H1 (cell line): ENCODE measurements around the gene CHST8. TPM values are rescaled to one million over a fixed set of nuclear protein-coding genes. Genes with fewer than 3 reads are reported as not detected.

Experiments used
- CTCF ChIA-PET: fragments of 300-600 bp; sonication (Branson Sonifier 250); formaldehyde crosslinking; loops from one replicate; lab custom pipeline; 2021; ENCODE audit not compliant: partially characterized antibody; lab: Charles Lee
- POLR2A ChIA-PET: fragments of 300-600 bp; sonication (Branson Sonifier 250); formaldehyde crosslinking; loops from one replicate; lab custom pipeline; 2021; ENCODE audit warnings: inconsistent platforms; ENCODE audit not compliant: partially characterized antibody; lab: Charles Lee
- DNase-seq, 2 experiments: peaks; one replicate each; pipeline versions ENCODE4 v3.0.0 to v3.0.0-alpha.2; 2010 to 2022; ENCODE audit warnings: low spot score in 2 of 2, low read depth in 1 of 2, mixed read lengths in 1 of 2
- FAIRE-seq: peaks from 2 replicates; lab custom pipeline; 2011; peaks lifted over from hg19 to GRCh38; lab: Jason Lieb, UNC
- H2AFZ ChIP-seq: 2 replicates; pipeline ENCODE4 v1.8.1; 2012; ENCODE audit warnings: low read length, inconsistent platforms
- H2AK5ac ChIP-seq: 2 replicates; pipeline ENCODE4 v1.6.1; 2013; ENCODE audit warnings: low read depth, low read length
- H2BK120ac ChIP-seq: replicated peaks from 2 replicates; pipeline ENCODE3; 2013; ENCODE audit warnings: low read depth, low read length, inconsistent platforms
- H2BK12ac ChIP-seq: 2 replicates; pipeline ENCODE4 v1.6.1; 2013; ENCODE audit warnings: low read depth, low read length
- H2BK15ac ChIP-seq: 2 replicates; pipeline ENCODE4 v1.6.1; 2013; ENCODE audit warnings: low read length
- H2BK20ac ChIP-seq: 2 replicates; pipeline ENCODE4 v1.6.1; 2013; ENCODE audit warnings: low read length
- H2BK5ac ChIP-seq: 2 replicates; pipeline ENCODE4 v1.6.1; 2013; ENCODE audit warnings: low read depth, low read length
- H3K14ac ChIP-seq: 2 replicates; pipeline ENCODE4 v1.6.1; 2013; ENCODE audit warnings: inconsistent platforms; ENCODE audit not compliant: insufficient read length
- H3K18ac ChIP-seq: 2 replicates; pipeline ENCODE4 v1.6.1; 2013; ENCODE audit warnings: low read length; ENCODE audit errors: extremely low read depth
- H3K23ac ChIP-seq: 2 replicates; pipeline ENCODE4 v1.6.1; 2013; ENCODE audit warnings: inconsistent platforms; ENCODE audit not compliant: insufficient read length
- H3K23me2 ChIP-seq: 2 replicates; pipeline ENCODE4 v1.6.1; 2013; ENCODE audit warnings: low read depth, low read length
- H3K27ac ChIP-seq: 2 replicates; pipeline ENCODE4 v1.6.1; 2011; ENCODE audit warnings: low read depth, low read length, inconsistent platforms
- H3K27me3 ChIP-seq, 4 experiments: replicated peaks in 1 of 4; 1 replicate in 1 of 4; 2 replicates in 3 of 4; pipeline versions ENCODE4 v1.6.1 to v1.8.1; 2011 to 2013; ENCODE audit warnings: low read length in 3 of 4, mild to moderate bottlenecking in 3 of 4, inconsistent platforms in 2 of 4, mixed read lengths in 2 of 4, moderate library complexity in 1 of 4; ENCODE audit not compliant: control insufficient read depth in 3 of 4, insufficient read depth in 3 of 4; ENCODE audit errors: extremely low read depth in 1 of 4
- H3K36me3 ChIP-seq, 4 experiments: 2 replicates each; pipeline versions ENCODE4 v1.6.1 to v1.8.1; 2011 to 2013; ENCODE audit warnings: mild to moderate bottlenecking in 4 of 4, low read length in 3 of 4, moderate library complexity in 2 of 4, control low read depth in 1 of 4, inconsistent platforms in 1 of 4; ENCODE audit not compliant: insufficient read depth in 4 of 4, control insufficient read depth in 2 of 4
- H3K4ac ChIP-seq: replicated peaks from 2 replicates; pipeline ENCODE3; 2013; ENCODE audit warnings: low read length, low read depth, mixed read lengths, inconsistent platforms; ENCODE audit not compliant: insufficient read length
- H3K4me1 ChIP-seq, 4 experiments: replicated peaks in 1 of 4; 1 replicate in 1 of 4; 2 replicates in 3 of 4; pipeline versions ENCODE4 v1.6.1 to v1.8.1; 2011 to 2013; ENCODE audit warnings: low read length in 3 of 4, inconsistent platforms in 2 of 4, mixed read lengths in 1 of 4; ENCODE audit not compliant: insufficient read depth in 4 of 4, control insufficient read depth in 3 of 4
- H3K4me2 ChIP-seq, 2 experiments: 2 replicates each; pipeline versions ENCODE4 v1.6.1 to v1.8.1; 2011 to 2013; ENCODE audit warnings: low read depth in 2 of 2, low read length in 2 of 2, control low read depth in 1 of 2, inconsistent platforms in 1 of 2, mild to moderate bottlenecking in 1 of 2; ENCODE audit not compliant: insufficient read depth in 1 of 2
- H3K4me3 ChIP-seq, 4 experiments: fragments of 200-600, 300-600 bp in 1 of 4; sonication (generic), shearing (Covaris generic), sonication (Bioruptor Twin) in 1 of 4; 2 replicates each; pipeline versions ENCODE4 v1.5.1 to v1.8.1; 2011 to 2016; ENCODE audit warnings: low read length in 4 of 4, low read depth in 3 of 4, control low read depth in 2 of 4, inconsistent platforms in 2 of 4, mild to moderate bottlenecking in 2 of 4, mixed read lengths in 1 of 4, moderate library complexity in 1 of 4; ENCODE audit not compliant: insufficient read depth in 2 of 4; ENCODE audit errors: extremely low read depth in 1 of 4
- H3K56ac ChIP-seq: replicated peaks from 2 replicates; pipeline ENCODE3; 2013; ENCODE audit warnings: low read depth, mild to moderate bottlenecking, mixed read lengths, low read length, inconsistent platforms; ENCODE audit not compliant: insufficient read length
- H3K79me1 ChIP-seq: 2 replicates; pipeline ENCODE4 v1.6.1; 2013; ENCODE audit warnings: low read depth, low read length, control low read depth
- H3K79me2 ChIP-seq, 2 experiments: 2 replicates each; pipeline versions ENCODE4 v1.6.1 to v1.8.1; 2012 to 2013; ENCODE audit warnings: low read length in 2 of 2, mild to moderate bottlenecking in 2 of 2, inconsistent platforms in 1 of 2; ENCODE audit not compliant: insufficient read depth in 2 of 2, control insufficient read depth in 1 of 2
- H3K9ac ChIP-seq, 4 experiments: replicated peaks in 1 of 4; 1 replicate in 1 of 4; 2 replicates in 3 of 4; pipeline versions ENCODE4 v1.6.1 to v1.8.1; 2011 to 2013; ENCODE audit warnings: low read depth in 3 of 4, low read length in 3 of 4, control low read depth in 2 of 4, mild to moderate bottlenecking in 2 of 4, moderate library complexity in 2 of 4, inconsistent platforms in 1 of 4; ENCODE audit errors: extremely low read depth in 1 of 4
- H3K9me3 ChIP-seq, 2 experiments: 2 replicates each; pipeline versions ENCODE4 v1.6.1 to v1.8.1; 2012 to 2013; ENCODE audit warnings: mild to moderate bottlenecking in 2 of 2, moderate library complexity in 2 of 2, control low read depth in 1 of 2, inconsistent platforms in 1 of 2, low read depth in 1 of 2, low read length in 1 of 2, mixed read lengths in 1 of 2; ENCODE audit not compliant: insufficient read depth in 2 of 2
- H4K20me1 ChIP-seq, 2 experiments: replicated peaks in 1 of 2; 2 replicates each; pipeline versions ENCODE3 to v1.8.1; 2011 to 2013; ENCODE audit warnings: inconsistent platforms in 2 of 2, low read length in 2 of 2, mild to moderate bottlenecking in 1 of 2; ENCODE audit not compliant: insufficient read depth in 2 of 2, control insufficient read depth in 1 of 2
- H4K5ac ChIP-seq: 2 replicates; pipeline ENCODE4 v1.6.1; 2013; ENCODE audit warnings: low read length, low read depth, mixed read lengths, inconsistent platforms; ENCODE audit not compliant: insufficient read length
- H4K8ac ChIP-seq: 2 replicates; pipeline ENCODE4 v1.8.0; 2013; ENCODE audit warnings: mild to moderate bottlenecking, moderate library complexity, low read length, inconsistent platforms; ENCODE audit not compliant: insufficient read depth; ENCODE audit errors: extremely low read depth
- H4K91ac ChIP-seq: replicated peaks from 2 replicates; pipeline ENCODE3; 2013; ENCODE audit warnings: low read length, mixed read lengths, inconsistent platforms; ENCODE audit not compliant: insufficient read length
- HDAC2 ChIP-seq, 2 experiments: fragments of 300-600 bp in 1 of 2; sonication (generic) in 1 of 2; IDR thresholded peaks; 2 replicates each; pipeline ENCODE4 v1.6.1; 2011 to 2012; ENCODE audit warnings: low read depth in 2 of 2, low read length in 2 of 2, mild to moderate bottlenecking in 2 of 2, moderate library complexity in 2 of 2, borderline replicate concordance in 1 of 2, inconsistent platforms in 1 of 2
- NRF1 ChIP-seq: IDR thresholded peaks from 2 replicates; pipeline ENCODE4 v1.6.1; 2011; ENCODE audit warnings: mild to moderate bottlenecking, low read depth, low read length, improper control_type of control experiment
- TCF12 ChIP-seq: IDR thresholded peaks from 2 replicates; pipeline ENCODE4 v1.6.1; 2011; ENCODE audit warnings: low read depth, mild to moderate bottlenecking, low read length
- WGBS, 2 experiments: shearing (Covaris generic) in 1 of 2; methylation state at CpG; one replicate each; pipeline versions ENCODE4 v1.1.6 to v1.1.7; 2013 to 2015; ENCODE audit warnings: low lambda C conversion rate in 2 of 2, mixed read lengths in 2 of 2, inconsistent platforms in 1 of 2, low coverage in 1 of 2, missing lambda C conversion rate in 1 of 2; ENCODE audit not compliant: insufficient replicate concordance in 2 of 2, insufficient coverage in 1 of 2, insufficient read length in 1 of 2; ENCODE audit errors: extremely low coverage in 1 of 2, missing lambda C conversion rate in 1 of 2; 5-methylcytosine and 5-hydroxymethylcytosine counted together
- polyA plus RNA-seq, 7 experiments: library from polyadenylated mRNA; depleted of rRNA in 3 of 7; stranded (reverse) in 5 of 7; unstranded in 2 of 7; fragments of >200 nt in 5 of 7; fragments of 200-250 nt in 2 of 7; gene quantifications; 1 replicate in 5 of 7; 2 replicates in 1 of 7; 4 replicates in 1 of 7; pipeline versions ENCODE4 v1.2.1 to v1.2.3, GENCODE V29; 2011 to 2013; ENCODE audit warnings: missing spikeins in 2 of 7, mixed read lengths in 2 of 7
- total RNA-seq: library from RNA; stranded (reverse); fragmentation: NEBNext Ultra II Directional; extraction: Animal tissue kit (Norgen Biotek cat#: 25700); gene quantifications from 2 replicates; pipeline ENCODE4 v1.2.1, GENCODE V29; 2021

CHST8 gene
- total and polyA plus RNA-seq, 2 of the 8 experiments (the other 6 are each of a cell fraction or from before 2014, with no cell fraction given) = 10.8 to 28.2 TPM

GRCh38 chr19:33789344-33789743, 167.6 kb downstream of the CHST8 start:
- 84% methylated on average over 5 of the region's 5 CpGs; no CpG with 5 or more reads in 1 of the 2 experiments for WGBS, 2 experiments
- peak overlapping the region; percentile 35 for H3K4ac ChIP-seq
- no peak for TF ChIP-seq TCF12
- no peak for TF ChIP-seq NRF1
- TF ChIP-seq HDAC2 (IDR thresholded peaks at IDR 0.05; ENCODE audit: borderline replicate concordance in 1 of 2, low read depth in 2 of 2, low read length in 2 of 2) = no peak

More at GRCh38 chr19:33789344-33789743, 167.6 kb downstream of the CHST8 start:
- Histone ChIP-seq H3K36me3 (no peaks in the 10 kb centered on the region), H3K27ac (no peak overlapping the region), H3K9me3 (no peaks in the 10 kb centered on the region), H3K79me2 (no peaks in the 10 kb centered on the region), H4K5ac (no peak overlapping the region), H3K4me2 (no peak overlapping the region), H3K9ac (no peak overlapping the region), H4K20me1 (no peaks in the 10 kb centered on the region), H2BK12ac (no peak overlapping the region), H2BK5ac (no peak overlapping the region), H2AK5ac (no peak overlapping the region; the same call in 1 of the 2 replicates), H4K91ac (no peak overlapping the region), H2BK120ac (no peak overlapping the region), H3K4me1 (peaks cover 0 to 4% (median under 1%) of the 10 kb centered on the region in 4 experiments; a peak in 5 of 7 replicates), H3K56ac (no peak overlapping the region), H3K23me2 (no peaks in the 10 kb centered on the region), H3K23ac (no peak overlapping the region), H2BK20ac (no peak overlapping the region), H2AFZ (no peak overlapping the region), H3K79me1 (no peaks in the 10 kb centered on the region), H3K14ac (no peak overlapping the region), H3K18ac (no peak overlapping the region), H2BK15ac (peak overlapping the region; percentile 9; the same call in 1 of the 2 replicates), H3K27me3 (peaks cover 0 to 2% (median 0%) of the 10 kb centered on the region in 4 experiments; a peak in 3 of 7 replicates), H4K8ac (no peak overlapping the region), H3K4me3 (no peak overlapping the region)
- ChIA-PET POLR2A (no interaction called here), CTCF (no interaction called here)
- no peak for FAIRE-seq
- DNase-seq = no peak
